BLaER1 (cell line): ENCODE data around the gene GTF3C1.

Experiments
- H3K27ac ChIP-seq: shearing (Covaris generic); formaldehyde crosslinking; 2 replicates; pipeline ENCODE4 v1.8.1; 2022
- H3K27me3 ChIP-seq: shearing (Covaris generic); formaldehyde crosslinking; 2 replicates; pipeline ENCODE4 v1.8.1; 2022
- H3K36me3 ChIP-seq: shearing (Covaris generic); formaldehyde crosslinking; 2 replicates; pipeline ENCODE4 v1.8.1; 2022
- H3K4me1 ChIP-seq: shearing (Covaris generic); formaldehyde crosslinking; 2 replicates; pipeline ENCODE4 v1.8.1; 2022
- H3K4me2 ChIP-seq: shearing (Covaris generic); formaldehyde crosslinking; 2 replicates; pipeline ENCODE4 v1.8.1; 2022
- H3K4me3 ChIP-seq: shearing (Covaris generic); formaldehyde crosslinking; 2 replicates; pipeline ENCODE4 v1.8.1; 2022
- H3K9ac ChIP-seq: shearing (Covaris generic); formaldehyde crosslinking; 2 replicates; pipeline ENCODE4 v1.8.1; 2022
- H3K9me3 ChIP-seq: shearing (Covaris generic); formaldehyde crosslinking; 2 replicates; pipeline ENCODE4 v1.8.1; 2022
- H4K20me1 ChIP-seq: shearing (Covaris generic); formaldehyde crosslinking; 2 replicates; pipeline ENCODE4 v1.8.1; 2022
- Cebpa-rat ChIP-seq: shearing (Covaris generic); IDR thresholded peaks from 2 replicates; pipeline ENCODE4 v1.8.1; 2022

GTF3C1 gene

DNA sequence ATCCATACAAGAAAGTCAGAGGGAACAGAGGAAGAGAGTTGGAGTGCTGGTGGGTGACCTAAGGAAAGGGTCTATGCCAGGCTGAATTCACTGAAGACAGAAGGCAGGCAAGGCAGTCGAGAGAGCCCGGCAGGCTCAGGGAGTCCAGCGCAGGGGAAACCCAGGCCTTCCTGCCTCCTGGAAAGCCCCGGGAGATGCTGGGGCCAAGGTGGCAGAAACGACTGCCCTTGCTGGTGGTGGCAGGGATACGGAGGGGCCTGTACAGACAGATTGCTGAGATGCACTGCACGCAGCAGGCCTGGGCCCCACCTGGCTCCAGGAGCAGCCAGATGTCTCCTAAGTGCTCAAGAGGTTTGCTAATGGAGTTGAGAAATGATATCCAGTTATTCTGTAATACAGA lies 59.8 kb downstream of the GTF3C1 start:
- Histone ChIP-seq H3K9me3 (no peaks in the 10 kb centered on the region), H4K20me1 (no peaks in the 10 kb centered on the region), H3K4me1 (peaks cover 5% of the 10 kb centered on the region; the same call in 1 of the 2 replicates), H3K9ac (no peak overlapping the region), H3K27ac (no peak overlapping the region), H3K27me3 (no peaks in the 10 kb centered on the region), H3K36me3 (peaks cover 98% of the 10 kb centered on the region), H3K4me2 (no peak overlapping the region), H3K4me3 (no peak overlapping the region)
- TF ChIP-seq Cebpa-rat = no peak

DNA sequence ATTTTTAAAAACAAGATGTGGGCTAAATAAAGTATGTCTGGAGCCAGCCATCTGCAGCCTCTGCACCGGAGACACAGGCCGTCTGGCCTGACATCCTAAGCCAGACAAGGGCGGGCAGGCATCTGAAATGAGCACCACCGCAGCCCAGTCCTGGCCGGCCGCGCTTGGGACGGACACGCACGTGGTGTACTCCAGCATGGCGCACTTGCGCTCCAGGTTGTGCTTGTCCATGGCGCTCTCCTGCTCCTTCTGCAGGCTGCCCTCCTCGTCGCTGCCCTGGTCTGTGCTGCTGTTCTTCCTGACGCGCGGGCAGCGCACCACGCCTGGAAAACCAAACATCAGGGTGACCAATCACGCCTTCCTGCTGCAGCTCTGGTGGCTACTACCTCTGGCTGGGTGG lies 60.3 kb downstream of the GTF3C1 start:
- Histone ChIP-seq H3K9me3 (no peaks in the 10 kb centered on the region), H3K27me3 (no peaks in the 10 kb centered on the region), H3K9ac (no peak overlapping the region), H3K4me3 (no peak overlapping the region), H3K4me2 (no peak overlapping the region), H3K36me3 (peaks cover 98% of the 10 kb centered on the region), H3K4me1 (peaks cover 5% of the 10 kb centered on the region; the same call in 1 of the 2 replicates), H4K20me1 (no peaks in the 10 kb centered on the region), H3K27ac (no peak overlapping the region)
- TF ChIP-seq Cebpa-rat = no peak

DNA sequence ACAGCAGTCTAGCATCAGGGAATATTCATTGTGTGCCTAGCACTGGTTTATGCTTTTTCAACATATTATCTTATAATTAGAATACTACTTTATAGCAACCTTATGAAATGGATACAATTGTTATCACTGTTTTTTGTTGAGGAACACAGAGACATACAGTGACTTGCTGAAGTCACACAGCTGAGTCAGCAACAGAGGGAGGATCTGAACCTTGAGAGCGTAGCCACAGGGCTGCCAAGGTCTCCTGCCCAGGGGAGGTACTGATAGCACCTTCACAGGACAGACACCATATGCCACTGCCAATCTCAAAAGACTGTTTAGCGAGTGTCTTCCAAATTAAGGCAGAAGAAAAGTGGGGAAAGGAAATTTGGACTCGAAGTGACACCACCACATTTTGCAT lies 63.0 kb downstream of the GTF3C1 start:
- H3K27me3 ChIP-seq = no peaks in the 10 kb centered on the region; the same call in 1 of the 2 replicates
- no peak overlapping the region for H3K9ac ChIP-seq
- H4K20me1 ChIP-seq = no peaks in the 10 kb centered on the region
- H3K4me1 ChIP-seq = no peaks in the 10 kb centered on the region; the same call in 1 of the 2 replicates
- no peak overlapping the region for H3K4me2 ChIP-seq
- H3K4me3 ChIP-seq = no peak overlapping the region
- H3K36me3 ChIP-seq = peaks cover 100% of the 10 kb centered on the region
- no peaks in the 10 kb centered on the region for H3K9me3 ChIP-seq
- H3K27ac ChIP-seq = no peak overlapping the region
- no peak for TF ChIP-seq Cebpa-rat

DNA sequence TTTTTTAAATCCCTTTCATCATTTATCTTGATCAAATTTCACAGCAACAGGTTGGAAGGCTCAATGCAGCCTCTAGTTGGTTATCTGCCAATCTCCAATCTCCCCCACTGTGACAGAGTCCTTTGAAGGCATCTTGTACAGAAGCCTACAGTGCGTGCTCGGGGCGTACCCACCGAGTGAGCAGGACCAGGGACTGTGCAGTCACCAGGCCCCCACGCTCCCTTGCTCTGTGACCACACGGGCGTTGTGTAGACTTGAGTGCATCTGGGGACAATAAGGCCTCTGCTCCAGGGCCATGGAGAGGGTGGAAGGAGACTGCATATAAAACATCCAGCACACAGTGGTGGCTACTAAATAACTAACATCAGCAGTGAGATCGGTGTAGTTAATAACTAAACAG lies 63.4 kb downstream of the GTF3C1 start:
- Histone ChIP-seq H3K27ac (no peak overlapping the region), H3K4me1 (no peaks in the 10 kb centered on the region), H3K9ac (no peak overlapping the region), H3K36me3 (peaks cover 100% of the 10 kb centered on the region), H3K9me3 (no peaks in the 10 kb centered on the region), H3K27me3 (no peaks in the 10 kb centered on the region; the same call in 1 of the 2 replicates), H3K4me3 (no peak overlapping the region), H4K20me1 (no peaks in the 10 kb centered on the region), H3K4me2 (no peak overlapping the region)
- no peak for TF ChIP-seq Cebpa-rat

DNA sequence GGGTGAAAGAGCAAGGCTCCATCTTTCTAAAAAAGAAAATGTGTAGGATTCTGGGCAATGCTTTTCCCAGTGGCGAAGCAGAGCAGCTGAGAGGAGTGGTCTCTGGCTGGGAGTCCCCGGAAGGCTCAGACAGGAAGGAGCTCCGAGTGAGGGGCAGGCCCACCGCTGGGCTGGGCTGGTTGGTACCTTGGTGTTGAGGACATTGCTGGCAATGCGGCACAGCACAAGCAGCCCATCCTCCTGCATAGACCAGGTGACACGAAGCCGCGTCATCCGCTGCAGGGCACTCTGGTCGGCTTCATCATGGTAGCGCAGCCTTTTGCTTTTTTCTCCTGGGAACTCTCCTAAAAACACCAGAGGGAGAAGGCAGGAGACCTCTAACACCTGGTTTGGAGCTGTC lies 63.9 kb downstream of the GTF3C1 start:
- TF ChIP-seq Cebpa-rat = no peak
- H3K36me3 ChIP-seq = peaks cover 100% of the 10 kb centered on the region
- H3K9ac ChIP-seq = no peak overlapping the region

DNA sequence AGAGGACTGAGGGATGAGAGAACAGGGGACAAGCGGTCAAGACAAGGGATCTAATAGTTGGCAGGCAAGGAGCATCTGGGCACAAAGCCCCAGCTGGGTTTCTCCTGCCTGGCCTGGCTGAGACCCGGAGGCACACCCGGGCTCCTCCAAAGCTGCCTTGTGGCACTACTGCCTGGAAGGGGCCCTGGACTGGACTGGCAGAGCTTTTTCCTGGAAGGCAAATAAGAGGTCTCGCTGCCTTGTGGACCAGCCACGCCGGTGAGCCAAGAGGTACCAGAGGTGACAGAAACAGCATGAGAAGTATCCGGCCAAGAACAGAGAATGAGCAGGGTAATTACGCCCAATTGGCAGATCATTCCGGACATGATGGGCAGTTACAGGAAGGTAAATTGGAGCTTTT lies 64.6 kb downstream of the GTF3C1 start:
- Histone ChIP-seq H3K4me2 (no peak overlapping the region), H3K9me3 (no peaks in the 10 kb centered on the region), H4K20me1 (no peaks in the 10 kb centered on the region), H3K27me3 (no peaks in the 10 kb centered on the region; the same call in 1 of the 2 replicates), H3K4me3 (no peak overlapping the region), H3K36me3 (peaks cover 100% of the 10 kb centered on the region), H3K27ac (no peak overlapping the region), H3K4me1 (no peaks in the 10 kb centered on the region), H3K9ac (no peak overlapping the region)
- TF ChIP-seq Cebpa-rat = no peak

More for the DNA sequence above, 63.9 kb downstream of the GTF3C1 start:
- Histone ChIP-seq H3K4me2 (no peak overlapping the region), H3K27me3 (no peaks in the 10 kb centered on the region; the same call in 1 of the 2 replicates), H3K9me3 (no peaks in the 10 kb centered on the region), H4K20me1 (no peaks in the 10 kb centered on the region), H3K4me3 (no peak overlapping the region), H3K4me1 (no peaks in the 10 kb centered on the region), H3K27ac (no peak overlapping the region)

DNA sequence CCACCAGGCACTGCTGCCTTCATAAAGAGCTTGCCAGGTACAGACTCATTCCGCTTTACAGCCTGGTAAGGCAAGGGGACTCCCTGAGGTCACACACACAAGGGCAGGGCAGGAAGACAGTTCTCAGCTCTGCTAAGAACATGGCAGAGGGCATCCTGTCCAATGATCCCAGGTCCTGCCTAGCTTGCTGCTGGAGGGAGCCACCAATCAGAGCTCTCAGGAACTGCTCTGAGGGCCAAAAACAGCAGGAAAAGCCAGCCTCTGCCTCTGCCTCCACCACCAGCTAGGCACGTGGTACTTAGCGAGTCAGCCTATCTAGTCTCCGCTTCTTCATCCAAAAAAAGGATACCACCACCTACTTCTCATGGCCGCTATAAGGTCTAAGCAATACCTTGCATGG lies 66.1 kb downstream of the GTF3C1 start:
- Histone ChIP-seq H3K4me2 (no peak overlapping the region), H3K9ac (no peak overlapping the region), H4K20me1 (no peaks in the 10 kb centered on the region), H3K4me3 (no peak overlapping the region), H3K27ac (no peak overlapping the region), H3K27me3 (no peaks in the 10 kb centered on the region; the same call in 1 of the 2 replicates), H3K4me1 (no peaks in the 10 kb centered on the region), H3K36me3 (peaks cover 98% of the 10 kb centered on the region), H3K9me3 (no peaks in the 10 kb centered on the region)
- no peak for TF ChIP-seq Cebpa-rat

DNA sequence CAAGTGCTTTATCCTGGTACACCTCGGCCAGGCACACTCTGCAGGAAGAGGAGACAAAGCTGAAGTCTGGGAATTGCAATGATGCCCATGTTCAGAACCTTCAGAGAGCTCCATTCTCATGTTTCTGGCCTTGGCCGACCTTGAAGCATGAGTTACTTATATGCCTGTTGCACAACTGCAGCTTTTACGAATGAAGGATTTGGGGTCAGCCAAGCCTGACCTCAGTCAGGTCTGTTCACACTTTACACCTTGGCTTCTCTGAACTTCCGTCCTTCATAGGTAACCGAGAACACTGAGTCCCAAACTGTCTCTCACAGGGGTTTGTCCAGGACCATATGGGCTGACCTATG lies 66.7 kb downstream of the GTF3C1 start:
- H3K9ac ChIP-seq = no peak overlapping the region
- no peak for TF ChIP-seq Cebpa-rat
- no peaks in the 10 kb centered on the region for H3K4me1 ChIP-seq
- no peaks in the 10 kb centered on the region; the same call in 1 of the 2 replicates for H3K27me3 ChIP-seq
- H3K4me3 ChIP-seq = no peak overlapping the region
- no peak overlapping the region for H3K4me2 ChIP-seq
- peaks cover 98% of the 10 kb centered on the region for H3K36me3 ChIP-seq
- no peaks in the 10 kb centered on the region for H3K9me3 ChIP-seq
- no peaks in the 10 kb centered on the region for H4K20me1 ChIP-seq
- no peak overlapping the region for H3K27ac ChIP-seq

DNA sequence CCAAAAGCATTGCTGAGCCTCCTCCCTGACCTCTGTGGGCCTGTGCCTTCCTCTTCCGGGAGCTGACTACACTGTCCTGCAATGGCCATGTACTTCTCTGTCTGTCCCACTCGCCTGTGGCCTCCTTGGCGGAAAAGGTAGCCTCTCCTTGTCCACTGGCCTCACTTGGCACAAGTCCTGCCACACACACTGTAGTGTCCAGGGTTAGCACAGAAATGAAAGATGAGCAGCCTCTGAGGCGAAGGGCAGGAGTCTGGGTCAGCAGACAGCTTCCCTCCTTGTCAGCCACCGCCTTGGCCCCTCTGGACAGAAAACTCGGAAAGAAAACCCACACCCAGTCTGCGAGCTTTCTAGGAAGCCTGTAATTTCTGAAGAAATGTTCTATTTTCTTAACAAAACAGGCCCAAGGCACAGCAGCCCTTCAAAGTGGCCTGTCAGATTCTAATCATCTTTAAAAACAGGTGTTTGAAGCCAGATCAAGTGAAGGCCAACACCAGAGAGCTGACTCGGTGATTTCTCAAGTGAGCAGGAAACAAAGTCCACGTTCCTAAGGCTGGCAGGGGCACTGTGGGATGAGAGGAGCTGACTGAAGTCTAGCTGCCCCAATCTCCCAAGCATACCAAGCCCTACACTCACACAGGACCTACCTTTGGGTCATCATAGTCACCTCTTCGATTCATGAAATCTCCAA lies 67.2 kb downstream of the GTF3C1 start:
- H3K4me2 ChIP-seq = no peak overlapping the region
- no peaks in the 10 kb centered on the region for H3K4me1 ChIP-seq
- H3K9ac ChIP-seq = no peak overlapping the region
- H4K20me1 ChIP-seq = no peaks in the 10 kb centered on the region
- H3K27me3 ChIP-seq = no peaks in the 10 kb centered on the region; the same call in 1 of the 2 replicates
- H3K9me3 ChIP-seq = no peaks in the 10 kb centered on the region
- no peak overlapping the region for H3K27ac ChIP-seq
- H3K4me3 ChIP-seq = no peak overlapping the region
- peaks cover 98% of the 10 kb centered on the region for H3K36me3 ChIP-seq
- no peak for TF ChIP-seq Cebpa-rat

DNA sequence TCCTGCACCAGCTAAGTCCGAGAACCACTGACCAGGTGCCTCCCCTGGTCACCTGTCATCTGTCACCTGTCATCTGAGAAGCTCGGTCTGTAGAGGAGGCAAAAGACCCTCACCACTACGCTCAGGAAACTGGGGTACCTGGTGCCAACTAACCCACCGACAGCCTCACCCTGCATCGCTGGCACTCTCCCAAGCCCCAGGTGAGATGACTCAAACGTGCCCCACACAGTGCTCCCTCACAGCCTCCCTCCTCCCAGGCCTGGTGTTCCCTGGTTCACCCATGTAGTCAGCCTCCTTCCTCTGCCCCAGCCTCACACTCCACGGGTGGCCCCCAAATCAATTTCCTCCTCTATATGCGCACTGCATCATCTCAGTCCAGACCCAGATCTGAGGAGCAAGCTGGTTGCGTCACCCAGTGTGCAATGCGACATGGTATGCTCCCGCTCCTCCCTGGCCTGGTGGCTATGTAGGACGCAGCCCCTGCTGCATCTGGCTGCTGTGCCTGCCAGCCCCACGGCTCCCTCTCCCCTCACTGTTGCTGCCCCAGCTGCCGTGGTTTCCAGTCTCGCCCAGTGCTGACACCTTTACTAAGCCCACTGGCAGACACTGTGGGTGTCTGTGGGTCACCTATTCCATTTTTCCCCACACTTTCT lies 68.3 kb downstream of the GTF3C1 start:
- H3K4me3 ChIP-seq = no peak overlapping the region
- H3K27me3 ChIP-seq = no peaks in the 10 kb centered on the region; the same call in 1 of the 2 replicates
- H3K4me1 ChIP-seq = no peaks in the 10 kb centered on the region
- no peak overlapping the region for H3K4me2 ChIP-seq
- TF ChIP-seq Cebpa-rat = no peak
- no peaks in the 10 kb centered on the region for H3K9me3 ChIP-seq
- no peaks in the 10 kb centered on the region for H4K20me1 ChIP-seq
- H3K27ac ChIP-seq = no peak overlapping the region
- no peak overlapping the region for H3K9ac ChIP-seq
- H3K36me3 ChIP-seq = peaks cover 98% of the 10 kb centered on the region
